Endothelial cell of umbilical vein (primary cell): Measurements from ENCODE around the gene FNDC1.

Experiments used
- CTCF ChIP-seq, 2 donors: IDR thresholded peaks; 1 replicate in 1 of 2; 2 replicates in 1 of 2; pipeline ENCODE4 v1.5.1; 2011; ENCODE audit warnings: low read length in 2 of 2, mild to moderate bottlenecking in 2 of 2, moderate library complexity in 2 of 2, control low read depth in 1 of 2, inconsistent platforms in 1 of 2, low read depth in 1 of 2; ENCODE audit not compliant: insufficient read depth in 1 of 2; ENCODE audit errors: extremely low read depth in 1 of 2
- EZH2 ChIP-seq: IDR thresholded peaks from 2 replicates; pipeline ENCODE4 v1.6.1; 2012; ENCODE audit warnings: borderline replicate concordance, low read depth, mild to moderate bottlenecking, moderate library complexity, low read length, inconsistent platforms; ENCODE audit not compliant: severe bottlenecking
- FOS ChIP-seq: IDR thresholded peaks from 2 replicates; pipeline ENCODE4 v1.6.1; 2011; ENCODE audit warnings: mild to moderate bottlenecking, low read length, moderate library complexity, borderline replicate concordance; ENCODE audit not compliant: insufficient read depth
- JUN ChIP-seq: IDR thresholded peaks from 2 replicates; pipeline ENCODE4 v1.6.1; 2011; ENCODE audit warnings: borderline replicate concordance, low read depth; ENCODE audit not compliant: insufficient read length, insufficient read depth
- MAX ChIP-seq: IDR thresholded peaks from 2 replicates; pipeline ENCODE4 v1.6.1; 2011; ENCODE audit not compliant: insufficient read depth, insufficient read length
- MYC ChIP-seq: IDR thresholded peaks from one replicate; pipeline ENCODE4 v1.6.1; 2011; ENCODE audit warnings: mild to moderate bottlenecking, low read depth, low read length
- POLR2A ChIP-seq: IDR thresholded peaks from 2 replicates; pipeline ENCODE4 v1.6.1; 2012; ENCODE audit warnings: low read depth, mild to moderate bottlenecking, control low read depth, low read length
- POLR2AphosphoS5 ChIP-seq: IDR thresholded peaks from 2 replicates; pipeline ENCODE4 v1.6.1; 2012; ENCODE audit warnings: low read depth, mild to moderate bottlenecking, control low read depth, low read length, moderate library complexity; ENCODE audit not compliant: insufficient read depth

GRCh38 chr6:159261995-159262394 lies 92.8 kb downstream of the FNDC1 start:
- no peak for TF ChIP-seq POLR2A
- no peak for TF ChIP-seq CTCF (IDR thresholded peaks at IDR 0.05; ENCODE audit: extremely low read depth in 1 of 2, insufficient read depth in 1 of 2, low read depth in 1 of 2, low read length in 2 of 2)
- no peak for TF ChIP-seq POLR2AphosphoS5
- TF ChIP-seq FOS = no peak
- no peak for TF ChIP-seq EZH2
- no peak for TF ChIP-seq MYC
- TF ChIP-seq JUN = no peak
- no peak for TF ChIP-seq MAX
